CD4-positive, alpha-beta T cell (primary cell): ENCODE measurements around the gene GXYLT1. TPM values are rescaled to one million over a fixed set of nuclear protein-coding genes. Genes with fewer than 3 reads are reported as not detected.
A peak's percentile ranks its signal among the peaks of the same experiment; 100 is the strongest.

ENCODE experiments used
- ATAC-seq: fragments of 200-7000 bp; cut with Tn5 transposase; one replicate; pipeline ENCODE4 v1.10.0; 2022; ENCODE audit warnings: mild to moderate bottlenecking; ENCODE audit not compliant: poor library complexity
- CTCF ChIA-PET: fragments of 350-600 bp; sonication (Branson Sonifier 250); formaldehyde crosslinking; loops from one replicate; lab custom pipeline; 2021; ENCODE audit warnings: antibody characterized with exemption, inconsistent platforms; lab: Charles Lee
- POLR2A ChIA-PET: fragments of 350-600 bp; sonication (Branson Sonifier 250); formaldehyde crosslinking; loops from one replicate; lab custom pipeline; 2021; ENCODE audit warnings: antibody characterized with exemption, inconsistent platforms; lab: Charles Lee
- DNase-seq, 14 experiments: peaks; one replicate each; pipeline ENCODE4 v3.0.0-alpha.2; 2013 to 2020; ENCODE audit warnings: mixed read lengths in 2 of 14
- H3K27ac ChIP-seq, 2 donors: one replicate each; pipeline versions ENCODE4 v1.5.1 to v1.7.0; 2013; ENCODE audit warnings: low read length in 2 of 2, low read depth in 1 of 2, mild to moderate bottlenecking in 1 of 2
- H3K27me3 ChIP-seq, 2 experiments: 1 replicate in 1 of 2; 2 replicates in 1 of 2; pipeline versions ENCODE4 v1.6.1 to v1.7.0; 2013; ENCODE audit warnings: low read length in 2 of 2, control low read depth in 1 of 2, mild to moderate bottlenecking in 1 of 2, moderate library complexity in 1 of 2; ENCODE audit not compliant: insufficient read depth in 2 of 2, control insufficient read depth in 1 of 2
- H3K36me3 ChIP-seq: one replicate; pipeline ENCODE4 v1.6.1; 2013; ENCODE audit warnings: low read length, control low read depth; ENCODE audit not compliant: insufficient read depth
- H3K4me1 ChIP-seq: one replicate; pipeline ENCODE4 v1.6.1; 2013; ENCODE audit warnings: low read length, control low read depth; ENCODE audit not compliant: insufficient read depth
- H3K4me3 ChIP-seq: one replicate; pipeline ENCODE4 v1.5.1; 2013; ENCODE audit warnings: mild to moderate bottlenecking, low read length, moderate library complexity
- H3K9me3 ChIP-seq, 2 experiments: 1 replicate in 1 of 2; 2 replicates in 1 of 2; pipeline versions ENCODE4 v1.6.1 to v1.7.0; 2013; ENCODE audit warnings: low read length in 2 of 2, mild to moderate bottlenecking in 2 of 2, control low read depth in 1 of 2, moderate library complexity in 1 of 2; ENCODE audit not compliant: control insufficient read depth in 1 of 2, insufficient read depth in 1 of 2
- H3K27ac Mint-ChIP-seq: one replicate; pipeline ENCODE4 v1.8.0; 2020; ENCODE audit warnings: mixed read lengths
- H3K27me3 Mint-ChIP-seq: one replicate; pipeline ENCODE4 v1.8.0; 2021; ENCODE audit warnings: mixed read lengths
- H3K36me3 Mint-ChIP-seq: one replicate; pipeline ENCODE4 v1.8.0; 2021; ENCODE audit warnings: low read depth, mixed read lengths
- H3K4me1 Mint-ChIP-seq: one replicate; pipeline ENCODE4 v1.8.0; 2021; ENCODE audit warnings: low read depth, mixed read lengths
- H3K4me3 Mint-ChIP-seq: one replicate; pipeline ENCODE4 v1.8.0; 2020; ENCODE audit warnings: mild to moderate bottlenecking, mixed read lengths
- H3K9me3 Mint-ChIP-seq: one replicate; pipeline ENCODE4 v1.8.0; 2020; ENCODE audit warnings: mixed read lengths
- CTCF ChIP-seq: fragments of 200-600 bp; IDR thresholded peaks from one replicate; pipeline ENCODE4 v1.8.0; 2022; ENCODE audit warnings: antibody characterized with exemption, mild to moderate bottlenecking
- intact Hi-C, 2 experiments: fragments of 100-400 bp; cut with DNase I in 1 of 2; cut with micrococcal nuclease in 1 of 2; formaldehyde crosslinking; loops; one replicate each; pipeline versions ENCODE4 v1.15.1 to v1.9.0; 2023 to 2025; cut with DNase I, micrococcal nuclease
- total RNA-seq, 174 experiments: library from RNA in 2 of 174; stranded (reverse) in 2 of 174; gene quantifications; one replicate each; pipeline ENCODE4 v1.2.3 and lab custom pipeline; 2021 to 2026

The GXYLT1 gene
- total RNA-seq, 2 experiments from 2014 or later = 8.0 to 8.2 TPM

- peak in 2 of 14 experiments; percentile 19 to 22 for DNase-seq
- Mint-ChIP-seq H3K36me3 (no peaks in the 10 kb centered on the region), H3K9me3 (no peaks in the 10 kb centered on the region), H3K4me1 (peaks cover 31% of the 10 kb centered on the region), H3K27ac (no peak overlapping the region), H3K4me3 (no peak overlapping the region), H3K27me3 (no peaks in the 10 kb centered on the region)
- TF ChIP-seq CTCF = no peak
- POLR2A ChIA-PET = no interaction called here
- ATAC-seq = no peak
- no peaks in the 10 kb centered on the region for H3K27me3 ChIP-seq
- no peaks in the 10 kb centered on the region for H3K36me3 ChIP-seq
- intact Hi-C loops = loop anchor here in 1 of 2 experiments (5.0 kb wide), 2 partner anchors 205 to 245 kb away; no protein-coding TSS in a partner anchor
- H3K4me3 ChIP-seq = no peak overlapping the region
- H3K9me3 ChIP-seq = no peaks in the 10 kb centered on the region
- CTCF ChIA-PET = no interaction called here
- H3K4me1 ChIP-seq = no peaks in the 10 kb centered on the region
- H3K27ac ChIP-seq = no peak overlapping the region
Observed at GRCh38 chr12:42126963-42127362, 17.7 kb downstream of the GXYLT1 start.

- Histone ChIP-seq H3K4me3 (no peak overlapping the region), H3K4me1 (no peaks in the 10 kb centered on the region), H3K27ac (no peak overlapping the region), H3K27me3 (no peaks in the 10 kb centered on the region), H3K9me3 (no peaks in the 10 kb centered on the region), H3K36me3 (no peaks in the 10 kb centered on the region)
- Mint-ChIP-seq H3K4me3 (no peak overlapping the region), H3K9me3 (no peaks in the 10 kb centered on the region), H3K36me3 (no peaks in the 10 kb centered on the region), H3K4me1 (peaks cover 21% of the 10 kb centered on the region), H3K27me3 (no peaks in the 10 kb centered on the region), H3K27ac (no peak overlapping the region)
- CTCF ChIA-PET = interaction anchor here (1.0 kb wide), 1 partner anchor 247 kb away, joined by 3 read pairs; no protein-coding TSS in a partner anchor
- intact Hi-C loops = loop anchor here in 1 of 2 experiments (5.0 kb wide), 2 partner anchors 207 to 247 kb away; no protein-coding TSS in a partner anchor
- DNase-seq (no peak), ATAC-seq (no peak)
- POLR2A ChIA-PET = no interaction called here
- TF ChIP-seq CTCF = no peak
Observed at GRCh38 chr12:42125388-42125767, 19.3 kb downstream of the GXYLT1 start.

GRCh38 chr12:42124764-42125387 is 19.8 kb downstream of the GXYLT1 start:
- ChIA-PET CTCF (interaction anchor here (1.0 kb wide), 1 partner anchor 247 kb away, joined by 3 read pairs; no protein-coding TSS in a partner anchor), POLR2A (no interaction called here)
- H3K27ac ChIP-seq = no peak overlapping the region

More at GRCh38 chr12:42124764-42125387, 19.8 kb downstream of the GXYLT1 start:
- no peak for DNase-seq
- no peak for TF ChIP-seq CTCF
- Mint-ChIP-seq H3K4me1 (peaks cover 17% of the 10 kb centered on the region), H3K27me3 (no peaks in the 10 kb centered on the region), H3K9me3 (no peaks in the 10 kb centered on the region), H3K36me3 (peaks cover 4% of the 10 kb centered on the region), H3K4me3 (no peak overlapping the region), H3K27ac (no peak overlapping the region)
- Histone ChIP-seq H3K27me3 (no peaks in the 10 kb centered on the region), H3K4me3 (no peak overlapping the region), H3K36me3 (no peaks in the 10 kb centered on the region), H3K4me1 (no peaks in the 10 kb centered on the region), H3K9me3 (no peaks in the 10 kb centered on the region)
- ATAC-seq = no peak
- intact Hi-C loops = loop anchor here in 1 of 2 experiments (5.0 kb wide), 2 partner anchors 207 to 247 kb away; no protein-coding TSS in a partner anchor
